Stimulated activated CD4-positive, alpha-beta T cell treated with anti-CD3 and anti-CD28 coated beads, Interleukin-4, amount 100 ng/mL, for 1 hour (primary cell): ENCODE results near the gene SMIM36.
"Not testable (repeated sequence)": the region's sequence is repeated elsewhere in the genome, so short reads cannot be mapped to it uniquely, and the experiment has no call there.

Experiments used
- DNase-seq: peaks from one replicate; pipeline ENCODE4 v3.0.0-alpha.2; 2020

Gene SMIM36

DNA sequence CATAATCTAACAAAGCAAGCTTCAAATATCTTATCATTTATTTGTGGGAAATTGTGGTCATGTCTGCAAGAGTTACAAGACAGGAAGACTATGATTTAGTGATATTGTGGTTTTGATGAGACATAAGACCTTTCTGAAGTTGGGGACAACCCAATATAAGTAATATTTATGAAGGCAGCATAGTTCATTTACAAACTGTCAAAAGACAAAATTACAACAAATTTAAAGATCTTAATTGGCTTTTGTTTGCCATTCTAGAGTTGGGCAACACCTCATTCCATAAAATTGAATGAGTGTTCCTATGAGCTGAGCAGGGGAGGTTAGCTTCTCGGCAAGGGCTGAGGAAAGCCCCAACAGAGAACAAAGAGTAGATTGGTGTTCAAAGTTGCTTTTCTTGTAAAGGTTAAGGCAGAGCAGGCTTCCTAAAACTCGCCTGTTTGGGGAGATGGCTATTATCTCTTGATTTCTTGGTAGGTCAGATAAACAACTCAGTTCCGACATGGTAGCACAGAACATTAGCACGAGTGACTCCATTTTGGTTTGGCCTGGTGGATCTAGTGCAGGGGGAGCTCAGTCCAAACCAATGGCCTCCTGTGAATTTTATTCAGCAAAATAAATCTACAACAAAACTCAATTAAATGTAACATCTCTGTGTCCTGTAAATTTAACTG, 78.8 kb downstream of the SMIM36 start:
- DNase-seq: no peak

DNA sequence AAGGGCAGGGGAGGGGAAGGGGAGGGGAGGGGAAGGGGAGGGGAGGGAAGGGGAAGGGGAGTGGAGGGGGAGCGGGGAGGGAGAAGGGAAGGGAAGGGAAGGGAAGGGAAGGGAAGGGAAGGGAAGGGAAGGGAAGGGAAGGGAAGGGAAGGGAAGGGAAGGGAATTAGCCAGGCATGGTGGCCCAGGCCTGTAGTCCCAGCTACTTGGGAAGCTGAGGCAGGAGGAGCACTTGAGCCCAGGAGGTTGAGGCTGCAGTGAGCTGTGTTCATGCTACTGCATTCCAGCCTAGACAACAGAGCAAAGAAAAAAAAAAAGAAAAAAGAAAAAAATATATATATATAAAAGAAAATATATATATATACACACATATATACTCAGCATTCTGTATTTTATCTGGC, 79.3 kb downstream of the SMIM36 start:
- DNase-seq: not testable (repeated sequence)

DNA sequence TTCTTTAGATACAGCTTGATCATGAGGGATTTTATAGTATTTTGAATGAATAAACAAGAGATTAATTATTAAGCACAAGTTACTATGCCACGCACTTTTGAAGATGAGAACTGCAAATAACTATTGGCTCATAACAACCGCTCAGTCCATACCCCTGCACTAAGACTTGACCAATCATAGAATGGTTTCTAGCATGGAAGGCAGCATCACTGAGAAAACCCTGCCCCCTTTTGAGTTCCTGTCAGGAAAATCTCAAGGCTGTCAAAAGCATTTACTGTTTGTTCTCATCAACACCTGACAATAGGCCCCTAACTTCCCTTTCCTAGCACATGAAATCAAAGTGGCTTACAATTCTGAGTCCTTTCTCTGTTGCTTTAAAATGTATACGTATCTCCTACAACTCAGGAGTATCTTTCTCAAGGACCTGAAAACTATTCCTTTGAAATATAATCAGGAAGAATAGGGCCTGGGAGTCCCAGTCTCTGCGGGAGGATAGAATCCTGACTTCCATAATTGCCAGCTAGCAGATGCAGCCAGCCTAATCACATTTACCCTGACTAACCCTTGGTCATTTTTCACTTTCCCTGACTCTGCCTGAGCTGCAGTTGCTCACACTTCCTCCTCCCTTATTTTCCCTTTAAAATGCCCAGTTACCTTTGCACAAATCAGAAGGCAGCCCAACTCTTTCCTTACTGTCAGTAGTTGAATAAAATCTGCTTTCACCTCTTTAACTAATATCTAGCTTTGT, 80.5 kb downstream of the SMIM36 start:
- DNase-seq: no peak

GRCh38 chr17:55427587-55427882, 83.7 kb downstream of the SMIM36 start:
- DNase-seq: no peak

DNA sequence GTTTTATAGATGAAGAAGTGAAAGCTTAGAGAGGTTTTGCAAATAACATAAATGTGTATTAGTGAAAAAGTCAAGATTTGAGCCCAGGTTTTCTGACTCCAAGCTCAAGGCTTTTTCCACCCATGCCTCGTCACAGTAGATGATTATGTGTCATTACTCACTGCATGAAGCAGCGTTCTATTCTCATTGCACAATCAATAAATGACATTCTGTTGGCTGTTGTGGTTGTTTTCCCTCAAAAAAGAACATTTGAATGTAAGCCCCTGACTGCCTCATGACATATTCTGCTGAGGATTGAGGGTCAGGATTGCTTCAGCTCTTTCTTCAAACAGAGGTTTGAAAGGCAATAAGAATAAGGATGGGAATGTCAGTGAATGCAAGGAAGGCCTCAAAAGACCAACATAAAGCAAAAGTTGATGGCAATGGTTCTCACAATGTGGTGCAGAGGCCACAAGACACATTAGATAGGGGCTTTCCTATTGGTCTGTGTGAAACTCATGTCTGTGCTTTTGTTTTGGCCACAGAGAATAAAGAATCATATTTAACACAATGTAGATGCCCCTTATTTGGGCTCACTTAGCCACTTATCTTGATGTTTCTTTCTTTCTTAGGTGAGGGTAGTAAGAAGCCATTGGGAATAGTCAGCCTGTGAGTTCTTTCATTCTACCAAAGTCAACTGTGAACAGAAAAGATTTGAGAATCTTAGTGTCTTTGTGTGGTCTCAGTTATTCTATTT, 84.2 kb downstream of the SMIM36 start:
- no peak for DNase-seq

GRCh38 chr17:55424893-55425540, 86.2 kb downstream of the SMIM36 start:
- no peak for DNase-seq

DNA sequence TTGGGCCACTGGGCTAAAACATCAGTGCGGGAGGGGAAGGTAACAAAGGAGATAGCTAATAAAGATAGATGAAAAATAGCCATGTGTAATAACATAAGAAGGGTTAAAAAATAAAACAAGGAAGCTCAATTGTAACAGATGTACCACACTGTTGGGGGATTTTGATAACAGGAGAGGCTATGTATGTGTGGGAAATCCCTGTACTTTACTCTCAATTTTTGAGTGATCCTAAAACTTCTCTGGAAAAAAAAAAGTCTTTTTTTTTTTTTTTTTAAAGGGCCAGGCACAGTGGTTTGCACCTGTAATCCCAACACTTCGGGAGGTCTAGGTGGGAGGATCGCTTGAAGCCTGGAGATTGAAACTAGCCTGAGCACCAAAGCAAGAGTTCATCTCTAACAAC, 87.7 kb downstream of the SMIM36 start:
- no peak for DNase-seq

GRCh38 chr17:55422828-55423164, 88.5 kb downstream of the SMIM36 start:
- DNase-seq: not testable (repeated sequence)

- DNase-seq: peak; percentile 25
Measured at GRCh38 chr17:55421179-55421934, 89.9 kb downstream of the SMIM36 start, which contains the start of gene MMD. Gene MMD (minus strand): TSS chr17:55421835. CDS start chr17:55421695, 140 bp downstream.

DNA sequence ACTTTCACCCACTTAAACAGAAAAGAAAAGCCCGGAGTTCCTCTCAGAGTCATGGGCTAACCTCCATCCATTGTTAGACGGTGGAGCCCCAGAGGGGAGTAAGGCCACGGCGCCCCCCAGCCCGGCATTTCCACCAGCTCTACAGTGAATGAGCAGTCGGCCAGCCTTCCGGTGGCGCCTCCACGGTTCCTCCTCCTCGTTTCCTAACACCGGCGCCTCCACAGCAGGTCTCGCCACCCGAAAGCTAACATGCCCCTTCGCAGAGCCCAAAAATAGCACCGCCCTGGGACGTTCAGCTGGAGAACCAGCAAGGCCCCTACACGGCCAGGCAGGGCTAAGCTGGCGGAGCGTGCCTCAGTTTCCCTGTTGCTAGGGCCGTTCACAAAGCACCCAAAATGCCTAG, 90.5 kb downstream of the SMIM36 start:
- DNase-seq: peak; percentile 36

DNA sequence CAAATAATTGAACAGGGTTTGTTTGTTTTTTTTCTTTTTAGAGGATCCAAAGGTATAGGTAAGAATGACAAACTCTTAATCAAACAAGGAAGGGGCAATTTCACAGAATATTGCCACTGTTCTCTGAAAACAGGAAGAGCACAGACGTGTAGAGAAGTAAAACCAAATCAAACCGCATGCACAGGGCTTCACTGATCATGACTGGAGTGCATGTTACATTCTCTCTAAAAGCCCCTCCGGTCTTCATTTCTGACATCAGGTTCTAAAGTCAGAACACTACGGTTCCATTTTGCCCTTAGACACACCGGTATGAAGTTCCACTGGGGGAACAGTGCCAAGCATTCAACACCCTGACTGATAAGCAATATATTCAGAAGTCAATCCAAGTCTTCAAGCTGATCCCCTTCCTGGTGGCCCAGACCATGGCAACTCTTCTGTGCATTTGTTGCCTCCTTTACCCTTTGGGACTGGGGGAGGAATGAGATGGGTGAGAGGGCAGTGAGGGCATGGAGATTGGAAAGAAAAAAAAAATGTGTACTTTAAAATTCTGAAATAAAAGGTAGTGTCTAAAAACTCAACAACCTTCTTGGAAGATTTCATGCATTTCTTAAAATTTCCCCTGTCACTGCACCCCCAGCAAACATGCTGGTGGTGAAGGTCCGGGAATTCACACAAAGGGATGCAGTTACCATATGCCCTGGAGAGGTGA, 91.0 kb downstream of the SMIM36 start:
- no peak for DNase-seq

GRCh38 chr17:55418369-55419268, 92.6 kb downstream of the SMIM36 start:
- DNase-seq: no peak

DNA sequence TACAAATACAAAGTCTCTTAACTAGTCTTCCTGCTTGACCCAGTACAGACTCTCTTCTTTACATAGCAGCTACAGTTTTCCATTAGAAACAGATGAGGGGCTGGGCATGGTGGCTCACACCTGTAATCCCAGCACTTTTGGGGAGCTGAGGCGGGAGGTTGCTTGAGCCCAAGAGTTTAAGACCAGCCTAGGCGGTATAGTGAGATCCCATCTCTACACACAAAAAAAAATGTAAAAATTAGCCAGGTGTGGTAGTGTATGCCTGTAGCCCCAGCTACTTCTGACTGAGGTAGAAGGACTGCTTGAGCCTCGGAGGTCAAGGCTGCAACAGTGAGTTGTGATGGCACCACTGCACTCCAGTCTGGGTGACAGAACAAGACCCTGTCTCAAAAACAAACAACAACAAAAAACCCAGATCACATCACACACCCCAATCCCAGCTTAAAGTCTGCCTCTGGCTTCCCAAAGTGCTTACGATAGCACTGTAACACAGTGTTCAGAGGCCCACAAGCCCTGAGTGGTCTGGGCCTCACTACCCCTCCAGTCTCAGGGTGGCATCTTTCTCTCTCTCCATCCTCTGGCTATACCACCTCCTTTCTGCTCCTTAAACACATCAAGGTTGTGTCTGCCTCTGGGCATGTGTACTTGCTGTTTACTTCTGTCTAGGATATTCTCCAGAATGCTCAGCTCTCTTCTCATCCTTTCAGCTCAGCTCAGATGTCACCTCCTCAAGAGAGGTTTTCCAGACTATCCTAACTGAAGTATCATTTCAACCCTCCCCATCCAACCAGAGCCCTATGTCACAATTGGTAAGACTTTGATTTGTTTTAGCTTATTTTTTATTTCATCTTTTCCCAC, 93.6 kb downstream of the SMIM36 start:
- DNase-seq: no peak

DNA sequence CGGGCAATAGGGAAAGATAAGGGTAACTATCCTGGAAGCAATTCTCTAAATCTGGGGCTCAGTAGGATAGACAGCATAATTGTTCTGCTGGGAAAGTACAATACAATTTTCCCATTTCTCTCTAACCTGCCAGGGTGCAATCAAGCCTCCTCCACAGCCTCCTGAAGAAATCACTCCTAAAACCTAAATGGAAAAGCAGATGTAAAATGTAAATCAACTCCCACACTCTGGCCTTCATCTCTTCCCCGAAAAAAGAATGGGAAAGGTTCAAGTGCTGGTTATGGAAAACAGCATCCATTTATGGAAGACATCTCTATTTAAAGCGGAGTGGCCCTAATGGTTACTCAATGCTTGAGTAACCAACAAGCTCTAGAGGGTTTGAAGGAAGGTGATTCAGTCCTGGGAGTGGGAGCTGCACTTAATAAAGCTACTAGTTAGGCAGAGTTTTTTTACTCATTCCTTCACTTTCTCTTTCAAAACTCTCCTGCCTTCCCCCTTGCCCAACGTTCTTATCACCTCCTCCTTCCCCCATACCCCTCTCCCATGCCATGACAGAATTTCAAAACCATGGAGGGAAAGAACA, 94.7 kb downstream of the SMIM36 start:
- DNase-seq: no peak

GRCh38 chr17:55416000-55416399, 95.3 kb downstream of the SMIM36 start:
- no peak for DNase-seq

DNA sequence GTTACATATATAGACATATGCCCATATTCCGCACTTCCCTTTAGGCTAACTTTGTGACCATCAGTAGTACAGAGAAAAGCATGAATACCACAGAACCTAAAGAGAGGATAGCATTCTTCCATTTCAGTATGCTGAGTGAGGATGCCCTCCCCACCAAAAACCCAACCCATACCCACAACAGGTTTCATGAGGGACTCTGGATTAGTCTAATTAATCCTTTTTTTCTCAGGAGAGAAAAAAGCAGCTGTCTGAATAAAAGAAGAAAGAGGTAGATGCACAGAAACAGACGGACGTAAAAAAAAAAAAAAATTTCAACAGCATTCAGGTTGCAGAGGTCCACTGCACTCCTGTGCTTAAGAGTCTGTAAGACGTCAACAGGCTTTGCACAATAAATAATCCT, 96.3 kb downstream of the SMIM36 start:
- DNase-seq: no peak

- no peak for DNase-seq
Measured at GRCh38 chr17:55413825-55414489, 97.3 kb downstream of the SMIM36 start.

DNA sequence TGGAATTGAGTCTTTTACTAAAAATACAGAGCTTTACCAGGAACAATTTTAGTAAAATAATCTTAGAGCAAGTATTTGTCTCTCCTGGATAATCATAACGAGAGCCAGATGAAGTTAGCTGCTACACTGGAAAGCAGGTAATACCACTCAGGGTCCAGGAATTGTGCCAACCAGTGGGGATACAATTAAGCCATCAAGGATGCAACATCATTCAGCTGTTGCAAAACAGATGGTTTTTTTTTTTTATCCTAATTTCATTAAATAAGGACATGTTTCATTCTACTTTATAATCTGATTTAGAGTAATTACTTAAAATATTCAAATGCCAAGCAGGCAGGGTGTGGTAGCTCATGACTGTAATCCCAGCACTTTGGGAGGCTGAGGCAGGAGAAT, 99.8 kb downstream of the SMIM36 start:
- no peak for DNase-seq
